ENCODE measurements around the gene BICRA.
A peak's percentile ranks its signal among the peaks of the same experiment; 100 is the strongest.

Gene BICRA

GRCh38 chr19:47675271-47675670 is 66.3 kb downstream of the BICRA start:
- DNase-seq (ENCODE audit: low spot score in 2 of 2), result no peak
- Mint-ChIP-seq H3K36me3 (peaks cover 48% of the 10 kb centered on the region), H3K9me3 (peaks cover 2% of the 10 kb centered on the region), H3K27ac (no peak overlapping the region), H3K4me3 (no peak overlapping the region), H3K27me3 (no peaks in the 10 kb centered on the region), H3K4me1 (peaks cover 16% of the 10 kb centered on the region)
- no peak for ATAC-seq (ENCODE audit: low read depth)

- peaks cover 15% of the 10 kb centered on the region for H3K4me1 Mint-ChIP-seq
- no peak overlapping the region for H3K4me3 Mint-ChIP-seq
- H3K36me3 Mint-ChIP-seq, result peaks cover 44% of the 10 kb centered on the region
- no peak overlapping the region for H3K27ac Mint-ChIP-seq
- no peak for DNase-seq (ENCODE audit: low spot score in 2 of 2)
- no peaks in the 10 kb centered on the region for H3K27me3 Mint-ChIP-seq
- H3K9me3 Mint-ChIP-seq, result peaks cover 2% of the 10 kb centered on the region
- ATAC-seq (ENCODE audit: low read depth), result no peak
Measured at GRCh38 chr19:47675859-47676258, 66.9 kb downstream of the BICRA start.

GRCh38 chr19:47676811-47677210 is 67.9 kb downstream of the BICRA start:
- H3K4me1 Mint-ChIP-seq, result peaks cover 10% of the 10 kb centered on the region
- no peaks in the 10 kb centered on the region for H3K27me3 Mint-ChIP-seq
- no peak for DNase-seq (ENCODE audit: low spot score in 2 of 2)

GRCh38 chr19:47679251-47679900 is 70.4 kb downstream of the BICRA start:
- ATAC-seq (ENCODE audit: low read depth), result no peak
- no peaks in the 10 kb centered on the region for H3K27me3 Mint-ChIP-seq
- no peaks in the 10 kb centered on the region for H3K9me3 Mint-ChIP-seq
- no peak overlapping the region for H3K4me3 Mint-ChIP-seq
- H3K36me3 Mint-ChIP-seq, result peaks cover 27% of the 10 kb centered on the region
- no peak for DNase-seq (ENCODE audit: low spot score in 2 of 2)
- peaks cover 5% of the 10 kb centered on the region for H3K4me1 Mint-ChIP-seq
- no peak overlapping the region for H3K27ac Mint-ChIP-seq

More at GRCh38 chr19:47676811-47677210, 67.9 kb downstream of the BICRA start:
- ATAC-seq (ENCODE audit: low read depth), result no peak
- no peaks in the 10 kb centered on the region for H3K9me3 Mint-ChIP-seq
- peaks cover 40% of the 10 kb centered on the region for H3K36me3 Mint-ChIP-seq
- no peak overlapping the region for H3K4me3 Mint-ChIP-seq
- no peak overlapping the region for H3K27ac Mint-ChIP-seq

- peaks cover 23% of the 10 kb centered on the region for H3K36me3 Mint-ChIP-seq
- H3K4me1 Mint-ChIP-seq, result peaks cover 6% of the 10 kb centered on the region
- no peak for ATAC-seq (ENCODE audit: low read depth)
- no peak for DNase-seq (ENCODE audit: low spot score in 2 of 2)
- H3K4me3 Mint-ChIP-seq, result no peak overlapping the region
- H3K9me3 Mint-ChIP-seq, result no peaks in the 10 kb centered on the region
- no peak overlapping the region for H3K27ac Mint-ChIP-seq
- H3K27me3 Mint-ChIP-seq, result no peaks in the 10 kb centered on the region
Measured at GRCh38 chr19:47679922-47680857, 71.3 kb downstream of the BICRA start.

- ATAC-seq (ENCODE audit: low read depth) (no peak), DNase-seq (ENCODE audit: low spot score in 2 of 2) (no peak)
- peak overlapping the region; percentile 40 for H3K27ac Mint-ChIP-seq
- peaks cover 23% of the 10 kb centered on the region for H3K36me3 Mint-ChIP-seq
- no peaks in the 10 kb centered on the region for H3K9me3 Mint-ChIP-seq
- no peak overlapping the region for H3K4me3 Mint-ChIP-seq
- peaks cover 9% of the 10 kb centered on the region for H3K4me1 Mint-ChIP-seq
- H3K27me3 Mint-ChIP-seq, result no peaks in the 10 kb centered on the region
Measured at GRCh38 chr19:47680858-47681332, 72.0 kb downstream of the BICRA start.

GRCh38 chr19:47681388-47681787 is 72.5 kb downstream of the BICRA start:
- Mint-ChIP-seq H3K4me1 (peaks cover 8% of the 10 kb centered on the region), H3K36me3 (peaks cover 22% of the 10 kb centered on the region), H3K27me3 (no peaks in the 10 kb centered on the region), H3K4me3 (no peak overlapping the region), H3K27ac (peak overlapping the region; percentile 40), H3K9me3 (no peaks in the 10 kb centered on the region)
- ATAC-seq (ENCODE audit: low read depth), result no peak
- DNase-seq (ENCODE audit: low spot score in 2 of 2), result no peak

- Mint-ChIP-seq H3K4me3 (no peak overlapping the region), H3K4me1 (peaks cover 6% of the 10 kb centered on the region), H3K36me3 (peaks cover 16% of the 10 kb centered on the region), H3K9me3 (no peaks in the 10 kb centered on the region), H3K27me3 (no peaks in the 10 kb centered on the region), H3K27ac (no peak overlapping the region)
- ATAC-seq (ENCODE audit: low read depth) (no peak), DNase-seq (ENCODE audit: low spot score in 2 of 2) (no peak)
Measured at GRCh38 chr19:47681936-47682335, 73.0 kb downstream of the BICRA start.

GRCh38 chr19:47682939-47683338 is 74.0 kb downstream of the BICRA start:
- H3K27me3 Mint-ChIP-seq, result no peaks in the 10 kb centered on the region
- ATAC-seq (ENCODE audit: low read depth) (no peak), DNase-seq (ENCODE audit: low spot score in 2 of 2) (no peak)
- no peak overlapping the region for H3K4me3 Mint-ChIP-seq
- H3K4me1 Mint-ChIP-seq, result peaks cover 6% of the 10 kb centered on the region
- no peak overlapping the region for H3K27ac Mint-ChIP-seq
- no peaks in the 10 kb centered on the region for H3K9me3 Mint-ChIP-seq
- peaks cover 15% of the 10 kb centered on the region for H3K36me3 Mint-ChIP-seq

- no peaks in the 10 kb centered on the region for H3K27me3 Mint-ChIP-seq
- peaks cover 4% of the 10 kb centered on the region for H3K4me1 Mint-ChIP-seq
- no peak overlapping the region for H3K27ac Mint-ChIP-seq
- no peak overlapping the region for H3K4me3 Mint-ChIP-seq
- H3K36me3 Mint-ChIP-seq, result peaks cover 15% of the 10 kb centered on the region
- no peaks in the 10 kb centered on the region for H3K9me3 Mint-ChIP-seq
- DNase-seq (ENCODE audit: low spot score in 2 of 2) (no peak), ATAC-seq (ENCODE audit: low read depth) (no peak)
Measured at GRCh38 chr19:47686679-47687450, 77.9 kb downstream of the BICRA start.

- peaks cover 4% of the 10 kb centered on the region for H3K4me1 Mint-ChIP-seq
- no peak overlapping the region for H3K4me3 Mint-ChIP-seq
- H3K36me3 Mint-ChIP-seq, result peaks cover 17% of the 10 kb centered on the region
- H3K27ac Mint-ChIP-seq, result no peak overlapping the region
- no peaks in the 10 kb centered on the region for H3K9me3 Mint-ChIP-seq
- DNase-seq (ENCODE audit: low spot score in 2 of 2) (no peak), ATAC-seq (ENCODE audit: low read depth) (no peak)
- H3K27me3 Mint-ChIP-seq, result no peaks in the 10 kb centered on the region
Measured at GRCh38 chr19:47687906-47688305, 79.0 kb downstream of the BICRA start.

GRCh38 chr19:47691090-47691489 is 82.2 kb downstream of the BICRA start:
- no peaks in the 10 kb centered on the region for H3K9me3 Mint-ChIP-seq
- H3K36me3 Mint-ChIP-seq, result peaks cover 21% of the 10 kb centered on the region
- H3K27ac Mint-ChIP-seq, result no peak overlapping the region
- no peaks in the 10 kb centered on the region for H3K27me3 Mint-ChIP-seq
- H3K4me1 Mint-ChIP-seq, result peaks cover 4% of the 10 kb centered on the region
- ATAC-seq (ENCODE audit: low read depth) (no peak), DNase-seq (ENCODE audit: low spot score in 2 of 2) (no peak)
- H3K4me3 Mint-ChIP-seq, result no peak overlapping the region

GRCh38 chr19:47691782-47692181 is 82.8 kb downstream of the BICRA start:
- Mint-ChIP-seq H3K27me3 (no peaks in the 10 kb centered on the region), H3K27ac (no peak overlapping the region), H3K9me3 (no peaks in the 10 kb centered on the region), H3K4me1 (peaks cover 4% of the 10 kb centered on the region), H3K36me3 (peaks cover 21% of the 10 kb centered on the region), H3K4me3 (no peak overlapping the region)
- ATAC-seq (ENCODE audit: low read depth) (no peak), DNase-seq (ENCODE audit: low spot score in 2 of 2) (no peak)

- Mint-ChIP-seq H3K27me3 (no peaks in the 10 kb centered on the region), H3K27ac (no peak overlapping the region), H3K9me3 (no peaks in the 10 kb centered on the region), H3K4me1 (peaks cover 7% of the 10 kb centered on the region), H3K36me3 (peaks cover 19% of the 10 kb centered on the region), H3K4me3 (no peak overlapping the region)
- ATAC-seq (ENCODE audit: low read depth) (no peak), DNase-seq (ENCODE audit: low spot score in 2 of 2) (no peak)
Measured at GRCh38 chr19:47693489-47693888, 84.6 kb downstream of the BICRA start.
